Transverse colon (tissue), 4 donors: ENCODE data around the gene SMIM10L1. TPM values are rescaled to one million over a fixed set of nuclear protein-coding genes. Genes with fewer than 3 reads are reported as not detected.
A peak's percentile ranks its signal among the peaks of the same experiment; 100 is the strongest.

Source experiments
- DNase-seq: peaks from one replicate; pipeline ENCODE4 v3.0.0-alpha.2; 2019
- H3K27ac ChIP-seq, 4 donors: fragments of 200-600 bp; sonication (generic); 2 replicates each; pipeline ENCODE4 v1.5.1; 2016 to 2018; ENCODE audit warnings: inconsistent platforms in 4 of 4
- H3K27me3 ChIP-seq: fragments of 200-600 bp; sonication (generic); 2 replicates; pipeline ENCODE4 v1.5.1; 2017; ENCODE audit warnings: inconsistent platforms
- H3K36me3 ChIP-seq, 4 donors: fragments of 200-600 bp; sonication (generic); 2 replicates each; pipeline ENCODE4 v1.5.1; 2017 to 2019; ENCODE audit warnings: inconsistent platforms in 4 of 4
- H3K4me1 ChIP-seq, 4 donors: fragments of 200-600 bp; sonication (generic); 2 replicates each; pipeline ENCODE4 v1.5.1; 2017 to 2020; ENCODE audit warnings: inconsistent platforms in 4 of 4
- H3K4me3 ChIP-seq, 4 donors: fragments of 200-600 bp; sonication (generic); 1 replicate in 1 of 4; 2 replicates in 3 of 4; pipeline versions ENCODE4 v1.5.1 to v1.6.1; 2017 to 2019; ENCODE audit warnings: inconsistent platforms in 4 of 4
- H3K9me3 ChIP-seq, 2 donors: fragments of 200-600 bp; sonication (generic); 2 replicates each; pipeline ENCODE4 v1.5.1; 2017 to 2019; ENCODE audit warnings: inconsistent platforms in 2 of 2
- CTCF ChIP-seq, 5 experiments: fragments of 200-600 bp in 3 of 5; fragments of 450-650 bp in 2 of 5; sonication (generic) in 3 of 5; IDR thresholded peaks; 1 replicate in 2 of 5; 2 replicates in 3 of 5; pipeline ENCODE4 v1.5.1; 2016 to 2017; ENCODE audit warnings: antibody characterized with exemption in 5 of 5, inconsistent platforms in 3 of 5, mild to moderate bottlenecking in 2 of 5, moderate library complexity in 1 of 5
- EP300 ChIP-seq: sonication (generic); formaldehyde crosslinking; IDR thresholded peaks from one replicate; pipeline ENCODE4 v1.6.1; 2017; ENCODE audit warnings: antibody characterized with exemption, low read depth
- POLR2A ChIP-seq: fragments of 450-650 bp; IDR thresholded peaks from one replicate; pipeline ENCODE4 v1.6.1; 2016; ENCODE audit warnings: antibody characterized with exemption, mild to moderate bottlenecking, moderate library complexity
- POLR2AphosphoS5 ChIP-seq, 3 donors: sonication (generic); formaldehyde crosslinking; IDR thresholded peaks; one replicate each; pipeline ENCODE4 v1.6.1; 2016; ENCODE audit warnings: antibody characterized with exemption in 3 of 3
- whole genome bisulfite sequencing, 2 donors: methylation state at CpG; one replicate each; pipeline ENCODE4 v1.1.5; 2018; ENCODE audit warnings: low coverage in 1 of 2; 5-methylcytosine and 5-hydroxymethylcytosine counted together
- in situ Hi-C, 4 donors: fragments of 200-750 bp; cut with MboI; loops; one replicate each; pipeline versions ENCODE4 v1.15.0 to v1.15.1; 2017; ENCODE audit warnings: low sequenced_read_pairs in 3 of 4, low pct_ligation_motif_present in 1 of 4, low pct_unique_long_range_greater_than_20kb in 1 of 4
- intact Hi-C: fragments of 100-400 bp; cut with DNase I; formaldehyde crosslinking; loops from one replicate; pipeline ENCODE4 v1.15.1; 2023; ENCODE audit warnings: low total_unique reads
- total RNA-seq, 4 donors: library from RNA; depleted of rRNA; stranded (reverse); fragments of >200 nt; gene quantifications; one replicate each; pipeline ENCODE4 v1.1.0, GENCODE V29; 2016

Gene SMIM10L1
- total RNA-seq, result 10 to 100 TPM in 1 of 4 donors, 1 to 10 TPM in 3; 5.2 to 17.2 (median 8.9) TPM

- no peaks in the 10 kb centered on the region for H3K9me3 ChIP-seq
- H3K27me3 ChIP-seq, result no peaks in the 10 kb centered on the region
- 0 to 1% methylated on average over 7 to 65 of the region's 70 CpGs for WGBS, 2 donors
- peak within 1 kb of the TSS; percentile 92 to 99 (median 96) for H3K27ac ChIP-seq
- intact Hi-C loops, result loop anchor here (5.0 kb wide), 1 partner anchor 1526 kb away; the partner anchor contains the start of gene GPR19
- H3K36me3 ChIP-seq, result no peaks in the 10 kb centered on the region
- peaks cover 7 to 41% (median 12%) of the 10 kb centered on the region in 4 donors for H3K4me1 ChIP-seq
- peak; percentile 93 for DNase-seq
- in situ Hi-C loops, result no loop called here
- peak; percentile 73 for TF ChIP-seq POLR2A
- TF ChIP-seq POLR2AphosphoS5 (IDR thresholded peaks at IDR 0.05), result peak; percentile 64 to 70 (median 65)
- TF ChIP-seq CTCF (IDR thresholded peaks at IDR 0.05), result peak in 1 of 5 experiments; percentile 1
- TF ChIP-seq EP300, result no peak
- H3K4me3 ChIP-seq, result peak within 1 kb of the TSS; percentile 70 to 92 (median 85)
Measured at GRCh38 chr12:11171145-11171968, at the start of gene SMIM10L1. Gene SMIM10L1 (plus strand): TSS chr12:11171194. CDS start chr12:11171357, 163 bp downstream.

GRCh38 chr12:11130382-11130781, 40.6 kb upstream of the SMIM10L1 start:
- no peak overlapping the region for H3K27ac ChIP-seq
- H3K36me3 ChIP-seq, result no peaks in the 10 kb centered on the region
- DNase-seq, result no peak
- H3K9me3 ChIP-seq, result no peaks in the 10 kb centered on the region
- no peaks in the 10 kb centered on the region for H3K4me1 ChIP-seq
- H3K27me3 ChIP-seq, result no peaks in the 10 kb centered on the region
- H3K4me3 ChIP-seq, result no peak overlapping the region
- in situ Hi-C loops (no loop called here), intact Hi-C loops (no loop called here)
- WGBS, 2 donors, result 93 to 95% methylated on average over 2 to 3 of the region's 3 CpGs
- TF ChIP-seq CTCF (IDR thresholded peaks at IDR 0.05), result no peak
- no peak for TF ChIP-seq EP300
- TF ChIP-seq POLR2AphosphoS5 (IDR thresholded peaks at IDR 0.05), result no peak
- no peak for TF ChIP-seq POLR2A

- WGBS, 2 donors, result 73% methylated on average over 2 of the region's 2 CpGs; no CpG with 5 or more reads in 1 of the 2 donors
- in situ Hi-C loops, result no loop called here
Measured at GRCh38 chr12:11130999-11131398, 40.0 kb upstream of the SMIM10L1 start.

More at GRCh38 chr12:11130999-11131398, 40.0 kb upstream of the SMIM10L1 start:
- no peak for DNase-seq
- no peak for TF ChIP-seq EP300
- no peak for TF ChIP-seq POLR2A
- no peak for TF ChIP-seq CTCF (IDR thresholded peaks at IDR 0.05)
- no peak for TF ChIP-seq POLR2AphosphoS5 (IDR thresholded peaks at IDR 0.05)
- no peaks in the 10 kb centered on the region for H3K36me3 ChIP-seq
- H3K27ac ChIP-seq, result no peak overlapping the region
- H3K27me3 ChIP-seq, result no peaks in the 10 kb centered on the region
- intact Hi-C loops, result no loop called here
- no peaks in the 10 kb centered on the region for H3K4me1 ChIP-seq
- no peaks in the 10 kb centered on the region for H3K9me3 ChIP-seq
- H3K4me3 ChIP-seq, result no peak overlapping the region
